ENCODE results near the gene RCCD1.

RCCD1 gene

DNA sequence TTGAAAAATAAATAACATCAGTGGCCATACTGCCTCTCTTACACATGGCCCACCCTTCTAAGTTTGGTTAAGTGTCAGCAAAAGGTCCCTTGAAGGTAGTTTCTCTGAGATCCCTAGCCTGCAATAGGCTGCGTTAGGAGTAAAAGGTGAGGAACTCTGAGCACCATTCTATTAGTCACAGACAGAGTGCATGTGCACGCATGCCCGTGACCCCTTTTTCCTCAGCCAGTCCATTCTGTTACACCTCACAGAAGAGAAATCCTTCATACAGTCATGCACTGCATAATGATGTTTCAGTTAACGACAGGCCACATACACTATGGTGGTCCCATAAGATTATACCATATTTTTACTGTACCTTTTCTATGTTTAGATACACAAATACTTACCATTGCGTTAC, 12.5 kb downstream of the RCCD1 start:
- no peak for DNase-seq (ENCODE audit: extremely low spot score)
- ChIA-PET POLR2A (interaction anchor here (0.7 kb wide), 1 partner anchor 260 kb away, joined by 3 read pairs; no protein-coding TSS in a partner anchor), CTCF (interaction anchor here (1.2 to 1.6 kb wide), 2 partner anchors 10 to 66 kb away, joined by 3 to 12 read pairs; no protein-coding TSS in a partner anchor)
- TF ChIP-seq BHLHE40 (IDR thresholded peaks at IDR 0.05; ENCODE audit: borderline replicate concordance) (no peak), SUZ12 (IDR thresholded peaks at IDR 0.05) (no peak), CTBP1 (IDR thresholded peaks at IDR 0.05; ENCODE audit: borderline replicate concordance) (no peak), LEF1 (IDR thresholded peaks at IDR 0.05; ENCODE audit: borderline replicate concordance) (no peak), ZNF384 (IDR thresholded peaks at IDR 0.05) (no peak), NFRKB (IDR thresholded peaks at IDR 0.05) (no peak), HDGF (IDR thresholded peaks at IDR 0.05; ENCODE audit: borderline replicate concordance) (no peak), FOXA1 (IDR thresholded peaks at IDR 0.05) (no peak), FOXM1 (IDR thresholded peaks at IDR 0.05; ENCODE audit: borderline replicate concordance) (no peak), L3MBTL2 (conservative IDR thresholded peaks at IDR 0.05) (no peak), ELF4 (IDR thresholded peaks at IDR 0.05) (no peak), ARNT (IDR thresholded peaks at IDR 0.05) (no peak), TARDBP (IDR thresholded peaks at IDR 0.05) (no peak), SP1 (IDR thresholded peaks at IDR 0.05) (no peak), FOXK2 (IDR thresholded peaks at IDR 0.05) (no peak)
- TF ChIP-seq, protein P1, sequence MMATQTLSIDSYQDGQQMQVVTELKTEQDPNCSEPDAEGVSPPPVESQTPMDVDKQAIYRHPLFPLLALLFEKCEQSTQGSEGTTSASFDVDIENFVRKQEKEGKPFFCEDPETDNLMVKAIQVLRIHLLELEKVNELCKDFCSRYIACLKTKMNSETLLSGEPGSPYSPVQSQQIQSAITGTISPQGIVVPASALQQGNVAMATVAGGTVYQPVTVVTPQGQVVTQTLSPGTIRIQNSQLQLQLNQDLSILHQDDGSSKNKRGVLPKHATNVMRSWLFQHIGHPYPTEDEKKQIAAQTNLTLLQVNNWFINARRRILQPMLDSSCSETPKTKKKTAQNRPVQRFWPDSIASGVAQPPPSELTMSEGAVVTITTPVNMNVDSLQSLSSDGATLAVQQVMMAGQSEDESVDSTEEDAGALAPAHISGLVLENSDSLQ (IDR thresholded peaks at IDR 0.05): no peak

DNA sequence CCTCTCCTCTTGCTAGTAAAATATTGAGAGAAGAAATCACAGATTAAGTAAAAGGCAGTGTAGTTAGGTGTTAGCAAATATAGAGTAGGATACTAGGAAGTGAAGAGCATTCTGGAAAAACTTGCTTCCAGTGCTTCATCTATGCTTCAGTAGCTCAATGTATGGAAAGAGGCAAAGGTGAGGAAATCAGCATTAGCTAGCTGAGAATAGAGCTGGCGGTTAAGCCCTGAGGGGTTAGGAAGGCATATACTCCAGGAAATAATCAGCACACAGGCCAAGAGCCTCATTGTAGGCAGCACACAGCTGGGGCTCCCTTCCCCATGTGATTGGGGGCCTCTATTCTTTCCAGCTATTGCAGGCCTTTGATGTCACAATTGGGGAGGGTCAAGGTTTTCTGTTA, 13.8 kb downstream of the RCCD1 start:
- TF ChIP-seq FOXK2 (IDR thresholded peaks at IDR 0.05) (no peak), L3MBTL2 (conservative IDR thresholded peaks at IDR 0.05) (no peak), ZNF384 (IDR thresholded peaks at IDR 0.05) (no peak), ARNT (IDR thresholded peaks at IDR 0.05) (no peak)
- TF ChIP-seq, protein P1 (IDR thresholded peaks at IDR 0.05): no peak
- CTCF ChIA-PET: no interaction called here
- POLR2A ChIA-PET: interaction anchor here (0.6 to 0.9 kb wide), 2 partner anchors 36 to 49 kb away, joined by 4 read pairs; partner anchors contain the start of gene HDDC3
- DNase-seq (ENCODE audit: extremely low spot score): no peak

DNA sequence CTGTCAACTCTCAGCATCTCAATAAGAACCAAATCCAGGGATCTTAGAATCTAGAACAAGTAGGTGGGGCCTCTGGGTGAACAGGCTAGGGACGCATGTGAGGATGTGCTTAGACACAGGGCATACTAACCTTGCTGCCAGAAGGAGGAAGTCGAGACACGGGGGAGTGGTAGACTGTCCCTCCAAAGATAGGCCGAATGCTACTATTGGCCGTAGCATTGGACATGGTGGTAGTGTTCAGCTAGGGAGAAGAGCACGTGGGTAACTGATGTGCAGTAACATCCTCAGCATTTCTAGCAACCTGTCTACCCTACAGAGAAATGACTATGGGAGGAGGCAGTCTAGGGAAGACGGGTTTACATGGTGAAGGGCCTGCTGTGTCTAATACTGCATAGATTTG, 15.6 kb downstream of the RCCD1 start:
- POLR2A ChIA-PET: no interaction called here
- TF ChIP-seq FOXM1 (IDR thresholded peaks at IDR 0.05; ENCODE audit: borderline replicate concordance) (no peak), ARNT (IDR thresholded peaks at IDR 0.05) (no peak), FOXA1 (IDR thresholded peaks at IDR 0.05) (no peak), ZNF384 (IDR thresholded peaks at IDR 0.05) (no peak), CTBP1 (IDR thresholded peaks at IDR 0.05; ENCODE audit: borderline replicate concordance) (no peak), SUZ12 (IDR thresholded peaks at IDR 0.05) (no peak), SP1 (IDR thresholded peaks at IDR 0.05) (no peak), FOXK2 (IDR thresholded peaks at IDR 0.05) (no peak), NFRKB (IDR thresholded peaks at IDR 0.05) (no peak)
- TF ChIP-seq, protein P1 (IDR thresholded peaks at IDR 0.05): no peak
- DNase-seq (ENCODE audit: extremely low spot score): no peak
- CTCF ChIA-PET: interaction anchor here (0.6 to 1.3 kb wide), 2 partner anchors 30 to 277 kb away, joined by 3 to 4 read pairs; no protein-coding TSS in a partner anchor

DNA sequence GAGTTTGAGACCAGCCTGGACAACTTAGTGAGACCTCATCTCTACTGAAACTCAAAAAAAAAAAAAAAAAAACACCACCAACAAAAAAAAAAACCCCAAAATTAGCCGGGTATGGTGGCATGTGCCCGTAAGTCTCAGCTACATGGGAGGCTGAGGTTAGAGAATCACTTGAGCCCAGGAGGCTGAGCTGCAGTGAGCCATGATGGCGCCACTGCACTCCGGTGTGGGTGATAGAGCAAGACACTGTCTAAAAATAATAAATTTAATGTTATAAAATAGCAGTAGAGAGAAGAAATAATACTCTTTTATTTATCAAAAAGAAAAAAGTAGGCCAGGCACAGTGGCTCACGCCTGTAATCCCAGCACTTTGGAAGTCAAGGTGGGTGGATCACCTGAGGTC, 17.4 kb downstream of the RCCD1 start:
- TF ChIP-seq SUZ12 (IDR thresholded peaks at IDR 0.05) (no peak), BHLHE40 (IDR thresholded peaks at IDR 0.05; ENCODE audit: borderline replicate concordance) (no peak), L3MBTL2 (conservative IDR thresholded peaks at IDR 0.05) (no peak), HDGF (IDR thresholded peaks at IDR 0.05; ENCODE audit: borderline replicate concordance) (no peak), ZNF384 (IDR thresholded peaks at IDR 0.05) (no peak), ELF4 (IDR thresholded peaks at IDR 0.05) (no peak), CTBP1 (IDR thresholded peaks at IDR 0.05; ENCODE audit: borderline replicate concordance) (no peak), NFRKB (IDR thresholded peaks at IDR 0.05) (no peak), ARNT (IDR thresholded peaks at IDR 0.05) (no peak), SP1 (IDR thresholded peaks at IDR 0.05) (no peak), LEF1 (IDR thresholded peaks at IDR 0.05; ENCODE audit: borderline replicate concordance) (no peak), FOXM1 (IDR thresholded peaks at IDR 0.05; ENCODE audit: borderline replicate concordance) (no peak), FOXA1 (IDR thresholded peaks at IDR 0.05) (no peak), TARDBP (IDR thresholded peaks at IDR 0.05) (no peak)
- CTCF ChIA-PET: interaction anchor here (0.8 kb wide), 1 partner anchor 78 kb away, joined by 6 read pairs; no protein-coding TSS in a partner anchor
- POLR2A ChIA-PET: interaction anchor here (0.8 kb wide), 1 partner anchor 18 kb away, joined by 3 read pairs; the partner anchor contains the start of gene RCCD1
- DNase-seq (ENCODE audit: extremely low spot score): no peak

DNA sequence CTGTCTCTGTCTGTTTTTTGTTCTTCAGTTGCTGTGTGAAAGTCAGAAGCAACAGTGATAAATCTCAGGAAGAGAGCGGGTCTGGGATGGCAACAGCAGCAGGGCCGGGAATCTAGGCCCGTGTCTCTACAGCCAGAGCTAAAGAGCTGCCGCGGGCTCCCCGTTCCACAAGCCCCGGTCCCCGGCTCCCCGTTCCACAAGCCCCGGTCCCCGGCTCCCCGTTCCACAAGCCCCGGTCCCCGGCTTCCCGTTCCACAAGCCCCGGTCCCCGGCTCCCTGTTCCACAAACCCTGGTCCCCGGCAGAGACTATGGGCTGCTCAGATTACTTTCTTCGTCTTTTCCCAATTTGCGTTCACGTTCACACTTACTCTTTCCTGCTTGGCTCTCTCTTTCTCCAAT, 19.5 kb downstream of the RCCD1 start:
- no peak for DNase-seq (ENCODE audit: extremely low spot score)
- TF ChIP-seq ELF4 (IDR thresholded peaks at IDR 0.05) (no peak), L3MBTL2 (conservative IDR thresholded peaks at IDR 0.05) (no peak), BHLHE40 (IDR thresholded peaks at IDR 0.05; ENCODE audit: borderline replicate concordance) (no peak), FOXM1 (IDR thresholded peaks at IDR 0.05; ENCODE audit: borderline replicate concordance) (no peak), NFRKB (IDR thresholded peaks at IDR 0.05) (no peak), TARDBP (IDR thresholded peaks at IDR 0.05) (no peak), LEF1 (IDR thresholded peaks at IDR 0.05; ENCODE audit: borderline replicate concordance) (no peak)
- ChIA-PET POLR2A (no interaction called here), CTCF (no interaction called here)

DNA sequence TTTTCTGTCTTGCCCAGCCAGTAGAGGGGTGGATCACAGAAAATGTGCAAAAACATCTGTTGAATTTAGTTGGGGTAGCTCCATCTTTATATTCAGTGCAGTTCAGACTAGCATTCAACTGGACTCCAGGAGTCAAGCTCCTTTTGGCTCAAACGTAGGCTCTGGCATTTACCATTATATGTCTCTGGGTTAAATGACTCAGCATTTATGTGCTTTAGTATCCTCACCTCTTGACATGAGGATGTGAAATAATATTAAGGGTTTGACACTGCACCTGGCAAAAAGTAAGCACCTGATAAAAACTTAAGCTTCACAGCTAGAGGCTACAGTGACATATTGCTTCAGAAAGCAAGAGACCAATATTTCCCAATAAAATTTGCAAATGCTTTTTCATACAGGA, 24.9 kb downstream of the RCCD1 start:
- TF ChIP-seq ELF4 (IDR thresholded peaks at IDR 0.05) (no peak), CTBP1 (IDR thresholded peaks at IDR 0.05; ENCODE audit: borderline replicate concordance) (no peak), ZNF384 (IDR thresholded peaks at IDR 0.05) (no peak), SUZ12 (IDR thresholded peaks at IDR 0.05) (no peak), BHLHE40 (IDR thresholded peaks at IDR 0.05; ENCODE audit: borderline replicate concordance) (no peak), TARDBP (IDR thresholded peaks at IDR 0.05) (no peak)
- TF ChIP-seq, protein P1 (IDR thresholded peaks at IDR 0.05): no peak
- POLR2A ChIA-PET: interaction anchor here (1.1 kb wide), 1 partner anchor 28 kb away, joined by 3 read pairs; no protein-coding TSS in a partner anchor
- no peak for DNase-seq (ENCODE audit: extremely low spot score)
- CTCF ChIA-PET: no interaction called here

All from HEK293T (cell line).